Measurements from ENCODE around the gene MAPK11. TPM values are rescaled to one million over a fixed set of nuclear protein-coding genes. Genes with fewer than 3 reads are reported as not detected.

MAPK11 gene
- total RNA-seq, 1 donor = 11.8 TPM

GRCh38 chr22:50308597-50308935 is 38.4 kb upstream of the MAPK11 start:
- no peak for DNase-seq (ENCODE audit: low read depth in 2 of 3, low spot score in 2 of 3)

GRCh38 chr22:50307890-50308596 is 37.9 kb upstream of the MAPK11 start:
- DNase-seq (ENCODE audit: low read depth in 2 of 3, low spot score in 2 of 3) = no peak

- peak in 1 of 3 donors; percentile 62 for DNase-seq (ENCODE audit: low read depth in 2 of 3, low spot score in 2 of 3)
These were observed 36.9 kb upstream of the MAPK11 start, which contains the start of gene PLXNB2 for GRCh38 chr22:50306753-50307749. TSS of gene PLXNB2 (minus strand) at chr22:50307646. CDS start at chr22:50290584, 17,062 bp downstream.

GRCh38 chr22:50305923-50306566 is 35.9 kb upstream of the MAPK11 start:
- no peak for DNase-seq (ENCODE audit: low read depth in 2 of 3, low spot score in 2 of 3)

GRCh38 chr22:50305393-50305922 is 35.3 kb upstream of the MAPK11 start:
- no peak for DNase-seq (ENCODE audit: low read depth in 2 of 3, low spot score in 2 of 3)

GRCh38 chr22:50304528-50305392 is 34.6 kb upstream of the MAPK11 start:
- no peak for DNase-seq (ENCODE audit: low read depth in 2 of 3, low spot score in 2 of 3)

- DNase-seq (ENCODE audit: low read depth in 2 of 3, low spot score in 2 of 3) = peak in 1 of 3 donors; percentile 49
These were observed 33.8 kb upstream of the MAPK11 start for GRCh38 chr22:50303848-50304527.

- DNase-seq (ENCODE audit: low read depth in 2 of 3, low spot score in 2 of 3) = no peak
These were observed 33.3 kb upstream of the MAPK11 start for GRCh38 chr22:50303515-50303847.

- no peak for DNase-seq (ENCODE audit: low read depth in 2 of 3, low spot score in 2 of 3)
These were observed 32.4 kb upstream of the MAPK11 start for GRCh38 chr22:50302564-50302963.

- no peak for DNase-seq (ENCODE audit: low read depth in 2 of 3, low spot score in 2 of 3)
These were observed 31.9 kb upstream of the MAPK11 start for GRCh38 chr22:50302041-50302541.

- DNase-seq (ENCODE audit: low read depth in 2 of 3, low spot score in 2 of 3) = no peak
These were observed 31.4 kb upstream of the MAPK11 start for GRCh38 chr22:50301581-50301991.

GRCh38 chr22:50300620-50301257 is 30.6 kb upstream of the MAPK11 start:
- DNase-seq (ENCODE audit: low read depth in 2 of 3, low spot score in 2 of 3) = no peak

- no peak for DNase-seq (ENCODE audit: low read depth in 2 of 3, low spot score in 2 of 3)
These were observed 29.8 kb upstream of the MAPK11 start for GRCh38 chr22:50299785-50300619.

GRCh38 chr22:50298937-50299784 is 29.0 kb upstream of the MAPK11 start:
- peak in 1 of 3 donors; percentile 52 for DNase-seq (ENCODE audit: low read depth in 2 of 3, low spot score in 2 of 3)

- no peak for DNase-seq (ENCODE audit: low read depth in 2 of 3, low spot score in 2 of 3)
These were observed 28.1 kb upstream of the MAPK11 start for GRCh38 chr22:50298266-50298637.

GRCh38 chr22:50297510-50298265 is 27.5 kb upstream of the MAPK11 start:
- no peak for DNase-seq (ENCODE audit: low read depth in 2 of 3, low spot score in 2 of 3)
